ENCODE results near the gene ZNF518B. TPM values are rescaled to one million over a fixed set of nuclear protein-coding genes. Genes with fewer than 3 reads are reported as not detected.

Gene ZNF518B, protein sequence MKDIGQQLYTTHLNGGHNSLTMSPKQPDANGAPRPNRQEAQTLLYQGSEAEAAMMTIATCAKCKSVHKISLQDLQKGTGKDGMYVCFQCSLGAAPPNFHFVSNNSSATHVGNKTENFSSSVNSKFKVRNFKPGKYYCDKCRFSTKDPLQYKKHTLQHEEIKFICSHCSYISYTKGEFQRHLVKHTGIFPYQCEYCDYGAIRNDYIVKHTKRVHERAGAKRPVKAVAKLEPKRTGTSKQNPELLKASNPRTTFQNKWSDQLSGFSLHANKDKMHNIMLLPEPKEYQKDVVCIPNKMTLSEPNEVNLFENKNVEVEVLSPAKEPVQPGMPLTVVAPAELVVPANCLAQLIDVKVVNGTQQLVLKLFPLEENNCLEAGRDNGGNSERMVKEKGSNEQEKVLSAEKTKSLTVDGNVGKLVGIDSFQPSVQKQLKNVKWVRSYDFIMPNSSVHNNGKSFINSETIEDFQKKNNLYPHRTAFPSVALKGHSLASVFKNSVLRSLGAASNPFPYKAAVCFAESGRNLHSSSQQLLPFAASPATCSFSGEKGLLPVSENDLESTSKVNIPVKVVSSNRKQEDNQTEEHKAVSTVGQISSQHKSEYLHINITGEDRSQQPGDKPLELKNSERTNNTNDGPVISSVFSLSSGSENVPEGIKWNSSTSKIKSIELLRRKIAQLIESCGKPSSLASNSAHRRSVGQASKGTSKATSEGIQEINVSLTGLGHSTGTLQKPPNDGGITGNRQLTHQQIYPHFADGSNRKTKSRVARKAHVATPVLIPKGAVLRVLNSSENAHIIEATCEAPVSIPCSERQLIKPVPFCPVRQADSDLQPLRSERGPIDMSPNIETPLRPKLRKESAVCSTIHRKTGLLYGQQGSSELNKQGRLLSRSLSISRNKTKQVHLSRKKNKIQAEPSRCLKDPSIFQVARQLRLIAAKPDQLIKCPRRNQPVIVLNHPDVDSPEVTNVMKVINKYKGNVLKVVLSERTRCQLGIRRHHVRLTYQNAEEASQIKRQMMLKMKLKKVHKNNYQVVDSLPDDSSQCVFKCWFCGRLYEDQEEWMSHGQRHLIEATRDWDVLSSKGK
- total RNA-seq (2021) (14.8 to 18.4 TPM (median 16.7 TPM) in 3 replicates), Bru-seq, nascent RNA (percentile 93 among the genes with signal in this experiment)
- long read RNA-seq, experiment 1, full-length matches to known transcripts, result 38 of 69 reads
- long read RNA-seq, experiment 1, partial matches to known transcripts, result 0 of 69 reads
- long read RNA-seq, experiment 1, other reads (novel, unspliced or antisense), result 31 of 69 reads
- long read RNA-seq, experiment 2, full-length matches to known transcripts, result 1 of 10 reads
- long read RNA-seq, experiment 2, partial matches to known transcripts, result 0 of 10 reads
- long read RNA-seq, experiment 2, other reads (novel, unspliced or antisense), result 9 of 10 reads
- long read RNA-seq, experiment 3, result 0 reads

DNA sequence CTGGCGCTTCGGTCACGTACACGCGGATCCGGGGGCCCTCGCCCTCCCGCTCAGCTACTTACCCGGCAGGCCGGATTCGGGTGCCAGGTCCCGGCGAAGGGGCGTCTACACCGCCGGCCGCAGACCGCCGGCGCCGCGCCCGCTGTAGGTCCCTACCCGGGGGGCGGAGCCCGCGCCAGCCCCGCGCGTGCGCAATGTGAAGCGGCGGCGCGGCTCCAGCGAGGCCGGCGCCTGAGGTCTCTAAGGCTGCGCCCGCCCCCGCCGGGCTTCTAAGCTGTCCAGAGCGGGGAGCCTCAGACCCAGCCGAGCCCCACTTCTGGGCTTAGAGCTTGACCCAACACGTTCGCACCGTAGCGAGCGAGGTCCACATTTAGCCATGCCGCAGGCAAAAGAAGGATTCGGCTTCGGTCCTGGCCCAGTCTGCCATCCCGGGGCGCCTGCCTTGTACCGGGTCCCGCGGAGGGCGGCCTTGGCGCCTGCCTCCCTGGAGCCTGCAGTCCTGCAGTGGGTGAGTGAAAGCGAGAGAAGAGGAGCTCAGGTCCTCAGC is at the start of gene ZNF518B:
Gene ZNF518B (minus strand): TSS at position 172 of the 547 bp plus-strand sequence. CDS start 11,098 bp downstream, outside the sequence.
- ATAC-seq (peak; percentile 68), DNase-seq (ENCODE audit: low spot score) (peak; percentile 74)
- H3K9me3 Mint-ChIP-seq, result no peaks in the 10 kb centered on the region
- ChIA-PET POLR2A (interaction anchor here (0.6 kb wide), 1 partner anchor 52 kb away, joined by 3 read pairs; no protein-coding TSS in a partner anchor), CTCF (interaction anchor here (0.6 to 3.9 kb wide), 7 partner anchors 24 to 1457 kb away, joined by 3 to 15 read pairs (median 6); no protein-coding TSS in a partner anchor)
- TF ChIP-seq SMAD4 (CRISPR knock-in tag; IDR thresholded peaks at IDR 0.05), result no peak
- no peak for TF ChIP-seq ZNF281 (CRISPR knock-in tag; IDR thresholded peaks at IDR 0.05)
- TF ChIP-seq CREM (CRISPR knock-in tag; IDR thresholded peaks at IDR 0.05), result 0 out of 2 replicates have a peak, but pooled peaks have one; percentile 10
- no peak for TF ChIP-seq ETV6 (CRISPR knock-in tag; IDR thresholded peaks at IDR 0.05)
- no peak for TF ChIP-seq FOXK1 (CRISPR knock-in tag; IDR thresholded peaks at IDR 0.05)
- no peak for TF ChIP-seq ZNF219 (CRISPR knock-in tag; IDR thresholded peaks at IDR 0.05; ENCODE audit: borderline replicate concordance)
- TF ChIP-seq ATF1 (CRISPR knock-in tag; IDR thresholded peaks at IDR 0.05), result no peak
- TF ChIP-seq, protein P1, sequence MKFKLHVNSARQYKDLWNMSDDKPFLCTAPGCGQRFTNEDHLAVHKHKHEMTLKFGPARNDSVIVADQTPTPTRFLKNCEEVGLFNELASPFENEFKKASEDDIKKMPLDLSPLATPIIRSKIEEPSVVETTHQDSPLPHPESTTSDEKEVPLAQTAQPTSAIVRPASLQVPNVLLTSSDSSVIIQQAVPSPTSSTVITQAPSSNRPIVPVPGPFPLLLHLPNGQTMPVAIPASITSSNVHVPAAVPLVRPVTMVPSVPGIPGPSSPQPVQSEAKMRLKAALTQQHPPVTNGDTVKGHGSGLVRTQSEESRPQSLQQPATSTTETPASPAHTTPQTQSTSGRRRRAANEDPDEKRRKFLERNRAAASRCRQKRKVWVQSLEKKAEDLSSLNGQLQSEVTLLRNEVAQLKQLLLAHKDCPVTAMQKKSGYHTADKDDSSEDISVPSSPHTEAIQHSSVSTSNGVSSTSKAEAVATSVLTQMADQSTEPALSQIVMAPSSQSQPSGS (CRISPR knock-in tag; IDR thresholded peaks at IDR 0.05; ENCODE audit: borderline replicate concordance, low read depth), result no peak
- H3K4me3 Mint-ChIP-seq, result peak within 1 kb of the TSS; percentile 85
- peaks cover 36% of the 10 kb centered on the region for H3K4me1 Mint-ChIP-seq
- peaks cover 25% of the 10 kb centered on the region for H3K36me3 Mint-ChIP-seq
- H3K27me3 Mint-ChIP-seq (ENCODE audit: low read depth), result peaks cover 76% of the 10 kb centered on the region
- H3K27ac Mint-ChIP-seq, result no peak within 1 kb of the TSS

- ATAC-seq (no peak), DNase-seq (ENCODE audit: low spot score) (no peak)
- Mint-ChIP-seq H3K27me3 (ENCODE audit: low read depth) (peaks cover 4% of the 10 kb centered on the region), H3K9me3 (peaks cover 5% of the 10 kb centered on the region), H3K36me3 (peaks cover 3% of the 10 kb centered on the region; the same call in 1 of the 2 replicates), H3K4me3 (no peak overlapping the region), H3K27ac (no peak overlapping the region), H3K4me1 (peaks cover 2% of the 10 kb centered on the region)
- CTCF ChIA-PET, result no interaction called here
- POLR2A ChIA-PET, result no interaction called here
- TF ChIP-seq FOXK1 (CRISPR knock-in tag; IDR thresholded peaks at IDR 0.05) (no peak), PRDM15 (CRISPR knock-in tag; IDR thresholded peaks at IDR 0.05) (no peak), CDX4 (CRISPR knock-in tag; IDR thresholded peaks at IDR 0.05; ENCODE audit: borderline replicate concordance) (no peak), ZNF138 (CRISPR knock-in tag; conservative IDR thresholded peaks at IDR 0.05) (no peak), ZNF671 (CRISPR knock-in tag; IDR thresholded peaks at IDR 0.05) (no peak), FOXJ3 (CRISPR knock-in tag; IDR thresholded peaks at IDR 0.05; ENCODE audit: borderline replicate concordance) (no peak), NFYB (CRISPR knock-in tag; conservative IDR thresholded peaks at IDR 0.05; ENCODE audit: low read depth) (no peak)
- TF ChIP-seq, protein P2, sequence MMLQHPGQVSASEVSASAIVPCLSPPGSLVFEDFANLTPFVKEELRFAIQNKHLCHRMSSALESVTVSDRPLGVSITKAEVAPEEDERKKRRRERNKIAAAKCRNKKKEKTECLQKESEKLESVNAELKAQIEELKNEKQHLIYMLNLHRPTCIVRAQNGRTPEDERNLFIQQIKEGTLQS (CRISPR knock-in tag; conservative IDR thresholded peaks at IDR 0.05), result no peak
- TF ChIP-seq, protein P3, sequence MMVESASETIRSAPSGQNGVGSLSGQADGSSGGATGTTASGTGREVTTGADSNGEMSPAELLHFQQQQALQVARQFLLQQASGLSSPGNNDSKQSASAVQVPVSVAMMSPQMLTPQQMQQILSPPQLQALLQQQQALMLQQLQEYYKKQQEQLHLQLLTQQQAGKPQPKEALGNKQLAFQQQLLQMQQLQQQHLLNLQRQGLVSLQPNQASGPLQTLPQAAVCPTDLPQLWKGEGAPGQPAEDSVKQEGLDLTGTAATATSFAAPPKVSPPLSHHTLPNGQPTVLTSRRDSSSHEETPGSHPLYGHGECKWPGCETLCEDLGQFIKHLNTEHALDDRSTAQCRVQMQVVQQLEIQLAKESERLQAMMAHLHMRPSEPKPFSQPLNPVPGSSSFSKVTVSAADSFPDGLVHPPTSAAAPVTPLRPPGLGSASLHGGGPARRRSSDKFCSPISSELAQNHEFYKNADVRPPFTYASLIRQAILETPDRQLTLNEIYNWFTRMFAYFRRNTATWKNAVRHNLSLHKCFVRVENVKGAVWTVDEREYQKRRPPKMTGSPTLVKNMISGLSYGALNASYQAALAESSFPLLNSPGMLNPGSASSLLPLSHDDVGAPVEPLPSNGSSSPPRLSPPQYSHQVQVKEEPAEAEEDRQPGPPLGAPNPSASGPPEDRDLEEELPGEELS (CRISPR knock-in tag; IDR thresholded peaks at IDR 0.05), result no peak
- TF ChIP-seq, protein P4, sequence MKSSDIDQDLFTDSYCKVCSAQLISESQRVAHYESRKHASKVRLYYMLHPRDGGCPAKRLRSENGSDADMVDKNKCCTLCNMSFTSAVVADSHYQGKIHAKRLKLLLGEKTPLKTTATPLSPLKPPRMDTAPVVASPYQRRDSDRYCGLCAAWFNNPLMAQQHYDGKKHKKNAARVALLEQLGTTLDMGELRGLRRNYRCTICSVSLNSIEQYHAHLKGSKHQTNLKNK (CRISPR knock-in tag; IDR thresholded peaks at IDR 0.05), result no peak
Observed at GRCh38 chr4:10506077-10506476, 48.9 kb upstream of the ZNF518B start.
